Loucy (cell line): ENCODE measurements around the gene LAPTM5.

Source experiments
- H2AFZ ChIP-seq: fragments of 200-600 bp; sonication (generic); 2 replicates; pipeline ENCODE4 v1.6.0; 2016; ENCODE audit warnings: antibody characterized with exemption, mild to moderate bottlenecking, low read length, moderate library complexity
- H3F3A ChIP-seq: fragments of 200-600 bp; 2 replicates; pipeline ENCODE4 v1.6.0; 2016; ENCODE audit warnings: antibody characterized with exemption, low read depth, mild to moderate bottlenecking
- H3K27me3 ChIP-seq: fragments of 200-600 bp; sonication (generic); 2 replicates; pipeline ENCODE4 v1.6.1; 2014; ENCODE audit warnings: low read length, mild to moderate bottlenecking; ENCODE audit not compliant: insufficient read depth, poor library complexity, severe bottlenecking
- H3K36me3 ChIP-seq: fragments of 200-600 bp; sonication (generic); 2 replicates; pipeline ENCODE4 v1.6.1; 2016; ENCODE audit warnings: low read length; ENCODE audit not compliant: insufficient read depth
- H3K4me1 ChIP-seq: fragments of 200-600 bp; sonication (generic); 2 replicates; pipeline ENCODE4 v1.5.1; 2014; ENCODE audit warnings: low read length, mild to moderate bottlenecking; ENCODE audit not compliant: insufficient read depth, poor library complexity, severe bottlenecking
- H3K4me2 ChIP-seq: fragments of 200-600 bp; sonication (generic); 2 replicates; pipeline ENCODE4 v1.6.0; 2014; ENCODE audit warnings: antibody characterized with exemption, low read length, low read depth, mild to moderate bottlenecking; ENCODE audit not compliant: poor library complexity, severe bottlenecking
- H3K4me3 ChIP-seq: fragments of 200-600 bp; sonication (generic); 2 replicates; pipeline ENCODE4 v1.5.1; 2014; ENCODE audit warnings: low read length, mild to moderate bottlenecking, mixed read lengths; ENCODE audit not compliant: poor library complexity, severe bottlenecking
- H3K79me2 ChIP-seq: fragments of 200-600 bp; sonication (generic); 2 replicates; pipeline ENCODE4 v1.6.1; 2014; ENCODE audit warnings: low read length; ENCODE audit not compliant: insufficient read depth
- H3K9ac ChIP-seq: fragments of 200-600 bp; sonication (generic); 2 replicates; pipeline ENCODE4 v1.6.0; 2014; ENCODE audit warnings: mild to moderate bottlenecking, low read depth, low read length, moderate library complexity; ENCODE audit not compliant: poor library complexity, severe bottlenecking
- H3K9me2 ChIP-seq: fragments of 200-600 bp; sonication (generic); replicated peaks from 2 replicates; pipeline ENCODE4 v1.6.1; 2016; ENCODE audit warnings: low read depth, low read length, mixed read lengths
- H3K9me3 ChIP-seq: fragments of 200-600 bp; sonication (generic); 2 replicates; pipeline ENCODE4 v1.6.1; 2014; ENCODE audit warnings: mild to moderate bottlenecking, antibody characterized with exemption, low read length, low read depth; ENCODE audit not compliant: insufficient read depth
- H4K20me1 ChIP-seq: fragments of 200-600 bp; sonication (generic); 2 replicates; pipeline ENCODE4 v1.6.0; 2014; ENCODE audit warnings: antibody characterized with exemption, low read length, mild to moderate bottlenecking; ENCODE audit not compliant: insufficient read depth, poor library complexity, severe bottlenecking
- EZH2phosphoT487 ChIP-seq: fragments of 200-600 bp; IDR thresholded peaks from 2 replicates; pipeline ENCODE4 v1.6.1; 2018; ENCODE audit warnings: antibody characterized with exemption, mild to moderate bottlenecking, moderate library complexity, borderline replicate concordance
- TF ChIP-seq, protein P1 (sequence below): fragments of 200-600 bp; sonication (generic); conservative IDR thresholded peaks from 2 replicates; pipeline ENCODE4 v1.5.1; 2014; ENCODE audit warnings: mild to moderate bottlenecking, antibody characterized with exemption, low read length

Gene LAPTM5, protein sequence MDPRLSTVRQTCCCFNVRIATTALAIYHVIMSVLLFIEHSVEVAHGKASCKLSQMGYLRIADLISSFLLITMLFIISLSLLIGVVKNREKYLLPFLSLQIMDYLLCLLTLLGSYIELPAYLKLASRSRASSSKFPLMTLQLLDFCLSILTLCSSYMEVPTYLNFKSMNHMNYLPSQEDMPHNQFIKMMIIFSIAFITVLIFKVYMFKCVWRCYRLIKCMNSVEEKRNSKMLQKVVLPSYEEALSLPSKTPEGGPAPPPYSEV

DNA sequence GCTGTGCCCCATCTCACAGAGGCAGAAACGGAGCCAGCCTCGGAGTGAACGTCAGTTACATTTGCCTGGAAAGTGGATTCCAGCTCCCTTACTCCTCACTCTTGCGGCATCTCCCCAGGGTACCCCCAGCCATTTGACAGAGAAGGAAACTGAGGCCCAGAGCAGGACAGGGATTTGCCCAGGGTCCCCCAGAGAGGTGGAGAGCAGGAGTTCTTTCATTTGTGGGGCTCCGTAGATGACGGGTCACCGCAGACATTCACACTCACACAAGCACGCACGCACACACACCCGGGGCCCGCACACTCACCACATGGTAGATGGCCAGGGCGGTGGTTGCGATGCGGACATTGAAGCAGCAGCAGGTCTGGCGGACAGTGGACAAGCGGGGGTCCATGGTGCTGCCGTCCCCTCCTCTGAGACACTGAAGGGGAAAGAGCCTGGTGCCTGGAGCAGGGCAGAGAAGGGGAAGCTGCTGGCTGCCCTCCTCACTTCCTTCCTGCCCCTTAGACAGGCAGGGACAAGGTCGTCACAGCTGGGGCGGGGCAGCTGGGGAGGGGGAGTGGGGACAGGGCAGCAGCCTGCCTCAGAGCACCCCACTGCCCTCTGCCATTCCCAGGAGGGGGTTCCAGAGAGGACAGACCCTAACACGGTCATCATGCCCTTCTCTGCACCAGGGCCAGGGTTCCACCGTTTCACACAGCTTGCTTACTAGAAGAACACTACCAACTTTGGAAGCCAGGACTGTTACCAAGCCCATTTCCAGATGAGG is at the start of gene LAPTM5:
LAPTM5 (minus strand) TSS at position 423 of the 769 bp plus-strand sequence; CDS start at position 394, 29 bp downstream.
- Histone ChIP-seq H2AFZ (no peak within 1 kb of the TSS), H3K9ac (peak within 1 kb of the TSS; percentile 96), H3K4me3 (peak within 1 kb of the TSS; percentile 90), H3K4me1 (peaks cover 75% of the 10 kb centered on the region), H4K20me1 (peaks cover 39% of the 10 kb centered on the region), H3K4me2 (peak within 1 kb of the TSS; percentile 100), H3K36me3 (no peaks in the 10 kb centered on the region), H3K27me3 (peaks cover 3% of the 10 kb centered on the region), H3F3A (no peaks in the 10 kb centered on the region), H3K79me2 (peaks cover 55% of the 10 kb centered on the region), H3K9me2 (no peaks in the 10 kb centered on the region), H3K9me3 (no peaks in the 10 kb centered on the region)
- TF ChIP-seq, protein P1, sequence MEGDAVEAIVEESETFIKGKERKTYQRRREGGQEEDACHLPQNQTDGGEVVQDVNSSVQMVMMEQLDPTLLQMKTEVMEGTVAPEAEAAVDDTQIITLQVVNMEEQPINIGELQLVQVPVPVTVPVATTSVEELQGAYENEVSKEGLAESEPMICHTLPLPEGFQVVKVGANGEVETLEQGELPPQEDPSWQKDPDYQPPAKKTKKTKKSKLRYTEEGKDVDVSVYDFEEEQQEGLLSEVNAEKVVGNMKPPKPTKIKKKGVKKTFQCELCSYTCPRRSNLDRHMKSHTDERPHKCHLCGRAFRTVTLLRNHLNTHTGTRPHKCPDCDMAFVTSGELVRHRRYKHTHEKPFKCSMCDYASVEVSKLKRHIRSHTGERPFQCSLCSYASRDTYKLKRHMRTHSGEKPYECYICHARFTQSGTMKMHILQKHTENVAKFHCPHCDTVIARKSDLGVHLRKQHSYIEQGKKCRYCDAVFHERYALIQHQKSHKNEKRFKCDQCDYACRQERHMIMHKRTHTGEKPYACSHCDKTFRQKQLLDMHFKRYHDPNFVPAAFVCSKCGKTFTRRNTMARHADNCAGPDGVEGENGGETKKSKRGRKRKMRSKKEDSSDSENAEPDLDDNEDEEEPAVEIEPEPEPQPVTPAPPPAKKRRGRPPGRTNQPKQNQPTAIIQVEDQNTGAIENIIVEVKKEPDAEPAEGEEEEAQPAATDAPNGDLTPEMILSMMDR, result no peak
- TF ChIP-seq EZH2phosphoT487, result no peak

DNA sequence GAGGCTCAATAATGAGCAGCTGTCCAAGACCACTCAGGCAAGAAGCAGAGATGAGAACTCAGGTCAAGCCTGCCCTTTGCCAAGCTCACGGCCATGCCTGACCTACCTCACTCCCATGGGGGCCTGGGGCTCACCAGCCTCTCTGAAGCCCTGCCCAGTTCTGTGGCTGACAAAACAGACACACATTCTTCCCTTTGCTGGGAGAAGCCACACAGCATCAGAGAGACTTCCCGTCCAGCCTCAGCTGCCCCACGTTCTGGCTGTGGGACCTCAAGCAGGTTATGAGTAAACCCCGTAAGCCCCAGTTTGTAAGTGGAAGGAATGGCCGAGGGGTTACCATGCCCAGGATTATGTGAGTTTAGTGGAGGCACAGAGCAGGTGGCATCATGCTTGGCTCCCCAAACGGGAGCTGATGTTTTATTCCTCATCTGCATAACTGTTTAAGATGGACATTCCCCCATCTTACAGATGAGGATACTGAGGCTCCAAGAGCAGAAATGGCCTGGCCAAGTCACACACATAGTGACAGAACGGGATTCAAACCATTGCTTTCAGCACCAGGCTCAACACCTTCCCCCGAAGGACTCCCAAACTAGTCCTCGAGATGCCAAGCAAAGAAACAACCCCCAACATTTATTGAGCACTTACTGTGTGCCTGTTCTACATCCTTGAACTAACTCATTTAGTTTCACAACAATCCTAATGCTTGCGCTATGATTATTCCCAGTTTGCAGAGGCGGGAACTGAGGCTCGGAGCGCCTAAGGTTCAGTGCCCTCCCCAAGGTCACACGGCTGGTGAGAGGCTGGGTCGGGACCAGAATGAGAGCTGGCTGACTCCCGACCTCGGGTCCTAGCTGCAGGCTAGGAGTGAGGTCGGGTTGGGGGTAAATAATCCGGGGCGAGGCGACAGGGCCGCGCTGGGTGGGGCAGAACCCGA is 49.1 kb upstream of the LAPTM5 start:
- Histone ChIP-seq H3K4me3 (no peak overlapping the region), H3K9me2 (no peaks in the 10 kb centered on the region), H3F3A (no peaks in the 10 kb centered on the region), H2AFZ (no peak overlapping the region), H3K4me1 (no peaks in the 10 kb centered on the region), H3K9me3 (no peaks in the 10 kb centered on the region), H3K27me3 (peaks cover 5% of the 10 kb centered on the region), H3K79me2 (no peaks in the 10 kb centered on the region), H3K36me3 (no peaks in the 10 kb centered on the region), H4K20me1 (no peaks in the 10 kb centered on the region), H3K4me2 (no peak overlapping the region), H3K9ac (no peak overlapping the region)
- TF ChIP-seq, protein P1, result no peak
- TF ChIP-seq EZH2phosphoT487, result no peak

DNA sequence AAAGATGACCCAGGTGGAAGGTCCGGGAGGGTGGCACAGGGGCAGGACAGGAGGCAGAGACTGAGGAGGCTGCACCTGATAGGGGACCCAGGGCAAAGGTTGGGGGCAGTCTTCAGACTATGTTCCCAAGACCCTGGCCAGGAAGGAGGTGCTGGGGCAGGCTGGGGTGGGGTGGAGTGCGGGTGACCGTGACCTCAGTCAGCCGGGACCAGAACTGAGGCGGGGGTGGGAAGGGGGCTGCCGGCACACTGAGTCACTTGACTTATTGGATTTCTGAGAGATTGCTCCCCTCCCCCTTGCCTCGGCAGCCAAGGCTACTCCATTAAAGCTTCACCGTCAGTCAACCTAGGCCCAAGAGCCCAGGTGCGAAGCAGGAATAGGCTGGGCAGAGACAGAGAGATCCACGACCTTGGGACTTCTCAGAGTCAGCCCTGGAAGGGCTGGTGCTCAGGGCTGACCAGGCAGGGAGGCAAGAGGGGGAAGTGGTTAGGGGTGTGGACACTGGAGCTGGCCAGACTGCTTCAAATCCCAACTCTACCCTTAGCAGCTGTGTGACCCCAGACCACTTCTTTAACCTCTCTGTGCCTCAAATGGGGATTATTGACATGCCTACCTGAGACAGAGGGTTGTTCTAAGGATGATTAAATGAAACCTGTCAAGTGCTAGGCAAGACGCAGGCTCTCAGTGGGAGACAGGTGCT is 47.9 kb upstream of the LAPTM5 start:
- no peak overlapping the region for H2AFZ ChIP-seq
- H3K9me2 ChIP-seq, result no peaks in the 10 kb centered on the region
- H3K79me2 ChIP-seq, result no peaks in the 10 kb centered on the region
- H3K4me2 ChIP-seq, result no peak overlapping the region
- H3K36me3 ChIP-seq, result no peaks in the 10 kb centered on the region
- no peak for TF ChIP-seq EZH2phosphoT487
- TF ChIP-seq, protein P1, result no peak
- H3K9me3 ChIP-seq, result no peaks in the 10 kb centered on the region
- H3K9ac ChIP-seq, result no peak overlapping the region
- H3F3A ChIP-seq, result no peaks in the 10 kb centered on the region
- peaks cover 5% of the 10 kb centered on the region for H3K27me3 ChIP-seq
- H3K4me1 ChIP-seq, result no peaks in the 10 kb centered on the region
- H3K4me3 ChIP-seq, result no peak overlapping the region
- no peaks in the 10 kb centered on the region for H4K20me1 ChIP-seq
